HG02840 (cell line): ENCODE results near the gene RET.

ENCODE experiments used
- ATAC-seq: cut with Tn5 transposase; IDR thresholded peaks from one replicate; pipeline ENCODE4 v1.9.1; 2021; ENCODE audit warnings: mild to moderate bottlenecking, moderate library complexity, moderate number of reproducible peaks; ENCODE audit not compliant: unreplicated experiment, low FRiP score

Gene RET

DNA sequence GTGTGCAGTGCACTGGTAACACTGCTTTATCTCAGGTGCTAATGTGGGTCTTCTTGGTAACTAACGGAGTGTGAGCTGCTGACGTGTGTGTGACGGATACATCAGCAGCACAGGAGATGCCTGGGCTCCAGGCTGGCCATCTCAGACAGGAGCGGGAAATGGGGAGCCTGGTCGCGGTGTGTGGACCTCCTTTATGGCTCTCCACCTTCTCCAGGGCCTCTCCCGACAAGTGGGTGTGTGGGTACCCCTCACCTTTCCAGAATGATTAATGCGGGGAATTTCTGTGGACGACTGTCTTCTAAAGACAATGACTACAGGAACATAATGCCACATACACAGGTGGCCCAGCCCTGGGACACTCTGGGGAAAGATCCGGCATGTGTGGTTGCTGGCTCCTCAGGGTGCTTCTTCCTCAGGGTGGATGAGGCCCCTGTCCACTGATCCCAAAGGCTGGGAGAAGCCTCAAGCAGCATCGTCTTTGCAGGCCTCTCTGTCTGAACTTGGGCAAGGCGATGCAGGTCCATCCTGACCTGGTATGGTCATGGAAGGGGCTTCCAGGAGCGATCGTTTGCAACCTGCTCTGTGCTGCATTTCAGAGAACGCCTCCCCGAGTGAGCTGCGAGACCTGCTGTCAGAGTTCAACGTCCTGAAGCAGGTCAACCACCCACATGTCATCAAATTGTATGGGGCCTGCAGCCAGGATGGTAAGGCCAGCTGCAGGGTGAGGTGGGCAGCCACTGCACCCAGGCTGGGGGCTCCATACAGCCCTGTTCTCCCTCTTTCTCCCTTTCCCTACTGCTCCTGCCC lies 41.1 kb downstream of the RET start:
- ATAC-seq = no peak

- no peak for ATAC-seq
These were observed 42.0 kb downstream of the RET start for GRCh38 chr10:43118631-43119415.

DNA sequence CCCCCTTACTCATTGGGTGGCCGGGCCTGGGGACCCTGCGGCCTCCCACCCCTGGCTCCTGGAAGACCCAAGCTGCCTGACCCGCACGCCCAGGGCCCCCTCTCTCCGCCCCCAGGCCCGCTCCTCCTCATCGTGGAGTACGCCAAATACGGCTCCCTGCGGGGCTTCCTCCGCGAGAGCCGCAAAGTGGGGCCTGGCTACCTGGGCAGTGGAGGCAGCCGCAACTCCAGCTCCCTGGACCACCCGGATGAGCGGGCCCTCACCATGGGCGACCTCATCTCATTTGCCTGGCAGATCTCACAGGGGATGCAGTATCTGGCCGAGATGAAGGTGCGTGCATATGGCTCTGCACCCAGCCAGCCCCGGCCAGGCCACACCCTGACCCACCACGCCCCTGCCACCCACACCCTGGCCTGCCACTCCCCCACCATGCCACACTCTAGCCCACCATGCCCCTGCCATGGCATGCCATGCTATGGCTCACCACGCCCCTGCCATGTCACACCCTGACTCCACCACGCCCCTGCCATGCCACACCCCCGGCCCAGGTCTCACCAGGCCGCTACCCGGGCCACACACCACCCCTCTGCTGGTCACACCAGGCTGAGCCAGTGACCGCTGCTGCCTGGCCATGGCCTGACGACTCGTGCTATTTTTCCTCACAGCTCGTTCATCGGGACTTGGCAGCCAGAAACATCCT lies 42.7 kb downstream of the RET start:
- no peak for ATAC-seq

- ATAC-seq = peak; percentile 8
These were observed 43.5 kb downstream of the RET start for GRCh38 chr10:43120116-43120928.

DNA sequence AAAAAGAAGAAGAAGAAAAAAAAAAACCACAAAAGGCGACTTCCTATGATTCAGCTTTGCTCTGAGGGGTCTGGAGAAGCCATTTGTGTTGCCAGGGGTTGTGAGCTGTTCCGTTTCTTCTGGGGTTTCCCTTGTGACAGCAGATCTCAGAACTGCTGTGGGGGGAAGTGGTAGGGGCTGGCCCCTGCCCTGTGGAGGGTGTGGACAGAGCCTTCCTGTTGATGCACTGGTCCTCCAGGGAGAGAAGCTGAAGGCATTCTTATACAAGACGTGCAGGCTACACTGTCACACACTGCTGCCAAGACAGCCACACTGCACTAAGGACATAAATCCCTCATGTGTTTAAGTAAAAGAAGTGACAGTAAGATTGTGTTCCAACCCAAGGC lies 44.1 kb downstream of the RET start:
- ATAC-seq = peak; percentile 82

- no peak for ATAC-seq
These were observed 44.6 kb downstream of the RET start for GRCh38 chr10:43121444-43121843.

- ATAC-seq = no peak
These were observed 45.2 kb downstream of the RET start for GRCh38 chr10:43122096-43122495.

DNA sequence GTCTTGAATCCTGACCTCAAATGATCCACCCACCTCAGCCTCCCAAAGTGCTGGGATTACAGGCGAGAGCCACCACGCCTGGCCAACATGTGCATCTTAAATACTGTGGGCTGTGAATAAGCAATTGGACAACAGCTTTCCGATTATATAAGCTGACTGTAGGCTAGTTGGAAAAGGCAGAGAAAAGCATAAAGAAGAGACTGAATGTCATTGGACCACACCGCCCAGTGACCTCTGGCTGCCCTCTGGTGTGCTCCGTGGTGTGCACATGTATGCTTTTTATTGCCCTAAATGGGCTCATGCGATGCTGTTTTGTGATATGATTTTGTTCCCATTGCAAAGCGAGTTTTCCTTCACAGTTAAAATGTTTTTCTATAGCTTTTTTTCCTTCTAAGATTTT lies 46.0 kb downstream of the RET start:
- no peak for ATAC-seq

DNA sequence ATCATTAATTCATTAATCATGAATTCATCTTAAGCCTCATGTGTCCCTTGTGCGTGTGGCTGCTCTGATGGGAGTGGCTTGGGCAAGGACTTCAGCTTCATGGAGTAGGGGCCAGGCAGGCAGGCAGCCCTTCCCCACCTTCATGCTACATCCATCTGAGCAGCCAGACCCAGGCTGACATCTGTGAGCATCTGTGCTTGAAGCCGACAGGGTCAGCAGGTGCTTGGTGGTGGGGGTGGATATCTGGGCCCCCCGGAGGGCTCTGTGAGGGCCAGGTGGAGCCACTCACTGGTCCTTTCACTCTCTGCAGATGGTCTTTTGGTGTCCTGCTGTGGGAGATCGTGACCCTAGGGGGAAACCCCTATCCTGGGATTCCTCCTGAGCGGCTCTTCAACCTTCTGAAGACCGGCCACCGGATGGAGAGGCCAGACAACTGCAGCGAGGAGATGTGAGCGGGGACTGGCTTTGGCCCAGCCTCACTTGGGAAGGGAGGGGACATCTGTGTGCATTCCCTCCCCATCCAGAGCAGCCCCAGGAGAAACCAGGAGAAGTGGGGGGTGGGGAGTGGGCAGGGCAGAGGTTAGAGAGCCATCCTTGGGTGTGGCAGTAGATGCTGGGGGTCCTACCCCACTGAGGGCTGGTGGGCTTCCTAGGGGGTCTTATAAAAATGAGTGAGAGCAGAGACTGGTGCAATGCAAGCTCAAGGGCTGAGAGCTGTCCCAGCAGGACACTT lies 46.7 kb downstream of the RET start:
- ATAC-seq = no peak

DNA sequence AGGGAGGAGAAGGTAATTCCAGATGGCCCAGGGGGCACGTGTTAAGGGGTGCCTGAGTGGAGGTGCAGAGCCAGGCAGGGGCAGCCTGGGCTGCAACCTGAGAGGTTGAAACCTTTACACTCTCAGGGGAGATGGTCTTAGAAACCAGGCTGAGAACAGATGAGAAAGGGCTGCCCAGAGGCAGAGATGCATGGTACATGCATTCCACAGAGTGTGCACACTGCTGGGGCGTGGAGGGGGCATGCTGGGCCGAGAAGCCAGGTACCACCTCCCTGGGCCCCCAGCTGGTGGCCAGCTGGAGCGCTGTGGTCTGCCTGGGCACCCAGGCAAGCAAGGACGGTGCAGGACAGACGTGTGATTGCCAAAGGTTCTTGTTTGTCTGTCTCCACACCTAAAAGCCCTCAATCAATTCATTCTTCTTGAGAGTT lies 47.2 kb downstream of the RET start:
- ATAC-seq = no peak

DNA sequence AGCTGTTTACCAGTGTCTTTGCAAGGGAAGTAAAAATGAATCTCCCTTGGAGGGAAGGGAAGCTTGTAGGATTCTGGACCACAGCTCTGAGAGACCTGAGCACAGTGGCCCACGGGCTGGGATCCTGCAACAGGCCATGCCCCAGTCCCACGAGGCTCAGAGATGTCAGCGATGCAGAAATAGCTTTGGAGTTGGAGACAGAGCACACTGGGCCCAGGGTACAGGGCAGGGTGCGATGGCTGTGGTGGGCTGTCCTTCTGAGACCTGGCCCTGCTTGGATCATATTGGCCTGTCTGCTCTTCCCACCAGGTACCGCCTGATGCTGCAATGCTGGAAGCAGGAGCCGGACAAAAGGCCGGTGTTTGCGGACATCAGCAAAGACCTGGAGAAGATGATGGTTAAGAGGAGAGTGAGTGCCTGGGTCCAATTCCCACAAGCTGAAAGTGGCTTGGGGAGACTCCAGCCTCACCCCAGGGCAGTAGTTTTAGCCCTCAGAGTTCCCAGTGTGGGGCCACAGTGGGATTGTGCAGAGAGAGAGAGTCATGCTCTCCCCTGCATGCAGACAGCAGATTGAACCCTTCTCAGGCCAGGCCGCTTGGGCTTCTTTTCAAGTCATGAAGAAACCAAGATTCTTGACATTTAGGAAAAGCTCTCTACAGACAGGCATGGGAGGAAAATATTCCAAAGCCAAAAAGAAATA lies 47.9 kb downstream of the RET start:
- no peak for ATAC-seq

- ATAC-seq = no peak
These were observed 48.5 kb downstream of the RET start for GRCh38 chr10:43125274-43125845.

- ATAC-seq = no peak
These were observed 49.2 kb downstream of the RET start for GRCh38 chr10:43125881-43126731.

- ATAC-seq = no peak
These were observed 50.0 kb downstream of the RET start for GRCh38 chr10:43126759-43127424.

DNA sequence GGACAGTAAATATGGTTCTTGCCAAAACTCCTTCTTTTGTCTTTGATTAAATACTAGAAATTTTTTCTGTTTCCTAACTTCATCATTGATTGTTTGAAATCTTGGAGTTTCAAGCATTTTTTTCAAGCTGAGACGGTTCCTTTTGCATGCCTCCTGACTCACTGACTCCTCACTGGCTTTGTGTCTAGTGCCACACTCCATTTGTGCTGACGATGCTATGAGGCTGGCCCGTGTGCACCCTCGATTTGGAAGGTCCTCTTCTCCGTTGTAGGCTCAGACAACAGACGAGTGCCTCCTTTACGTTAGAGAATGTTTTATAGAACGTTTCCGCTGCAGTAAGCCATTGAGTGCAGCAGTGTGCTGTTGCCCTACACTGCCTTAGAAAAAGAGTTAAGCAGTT lies 50.6 kb downstream of the RET start:
- ATAC-seq = no peak

DNA sequence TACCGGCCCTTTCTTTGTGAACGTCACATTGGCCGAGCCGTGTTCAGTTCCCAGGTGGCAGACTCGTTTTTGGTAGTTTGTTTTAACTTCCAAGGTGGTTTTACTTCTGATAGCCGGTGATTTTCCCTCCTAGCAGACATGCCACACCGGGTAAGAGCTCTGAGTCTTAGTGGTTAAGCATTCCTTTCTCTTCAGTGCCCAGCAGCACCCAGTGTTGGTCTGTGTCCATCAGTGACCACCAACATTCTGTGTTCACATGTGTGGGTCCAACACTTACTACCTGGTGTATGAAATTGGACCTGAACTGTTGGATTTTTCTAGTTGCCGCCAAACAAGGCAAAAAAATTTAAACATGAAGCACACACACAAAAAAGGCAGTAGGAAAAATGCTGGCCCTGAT lies 51.5 kb downstream of the RET start:
- ATAC-seq = no peak

DNA sequence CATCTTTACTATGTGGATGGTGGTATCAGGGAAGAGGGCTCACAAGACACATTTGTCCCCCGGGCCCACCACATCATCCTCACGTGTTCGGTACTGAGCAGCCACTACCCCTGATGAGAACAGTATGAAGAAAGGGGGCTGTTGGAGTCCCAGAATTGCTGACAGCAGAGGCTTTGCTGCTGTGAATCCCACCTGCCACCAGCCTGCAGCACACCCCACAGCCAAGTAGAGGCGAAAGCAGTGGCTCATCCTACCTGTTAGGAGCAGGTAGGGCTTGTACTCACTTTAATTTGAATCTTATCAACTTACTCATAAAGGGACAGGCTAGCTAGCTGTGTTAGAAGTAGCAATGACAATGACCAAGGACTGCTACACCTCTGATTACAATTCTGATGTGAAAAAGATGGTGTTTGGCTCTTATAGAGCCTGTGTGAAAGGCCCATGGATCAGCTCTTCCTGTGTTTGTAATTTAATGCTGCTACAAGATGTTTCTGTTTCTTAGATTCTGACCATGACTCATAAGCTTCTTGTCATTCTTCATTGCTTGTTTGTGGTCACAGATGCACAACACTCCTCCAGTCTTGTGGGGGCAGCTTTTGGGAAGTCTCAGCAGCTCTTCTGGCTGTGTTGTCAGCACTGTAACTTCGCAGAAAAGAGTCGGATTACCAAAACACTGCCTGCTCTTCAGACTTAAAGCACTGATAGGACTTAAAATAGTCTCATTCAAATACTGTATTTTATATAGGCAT lies 52.3 kb downstream of the RET start:
- ATAC-seq = peak; percentile 53
